G401 (cell line): ENCODE data around the gene UPK2. TPM values are rescaled to one million over a fixed set of nuclear protein-coding genes. Genes with fewer than 3 reads are reported as not detected.
"Not testable (repeated sequence)": the region's sequence is repeated elsewhere in the genome, so short reads cannot be mapped to it uniquely, and the experiment has no call there.

Experiments used
- DNase-seq: peaks from one replicate; pipeline ENCODE4 v3.0.0-alpha.2; 2015; ENCODE audit warnings: low spot score
- in situ Hi-C: cut with HindIII; loops from 2 replicates; pipeline ENCODE4 v1.10.0; 2016; ENCODE audit warnings: low sequenced_read_pairs, mixed read lengths
- total RNA-seq: library from RNA; depleted of rRNA; stranded (reverse); fragments of >200 nt; shearing (Covaris generic); gene quantifications from 2 replicates; pipeline ENCODE4 v1.2.3, GENCODE V29; 2014; rRNA removed

The UPK2 gene
- total RNA-seq, 1 experiment from 2014 or later: not detected

DNA sequence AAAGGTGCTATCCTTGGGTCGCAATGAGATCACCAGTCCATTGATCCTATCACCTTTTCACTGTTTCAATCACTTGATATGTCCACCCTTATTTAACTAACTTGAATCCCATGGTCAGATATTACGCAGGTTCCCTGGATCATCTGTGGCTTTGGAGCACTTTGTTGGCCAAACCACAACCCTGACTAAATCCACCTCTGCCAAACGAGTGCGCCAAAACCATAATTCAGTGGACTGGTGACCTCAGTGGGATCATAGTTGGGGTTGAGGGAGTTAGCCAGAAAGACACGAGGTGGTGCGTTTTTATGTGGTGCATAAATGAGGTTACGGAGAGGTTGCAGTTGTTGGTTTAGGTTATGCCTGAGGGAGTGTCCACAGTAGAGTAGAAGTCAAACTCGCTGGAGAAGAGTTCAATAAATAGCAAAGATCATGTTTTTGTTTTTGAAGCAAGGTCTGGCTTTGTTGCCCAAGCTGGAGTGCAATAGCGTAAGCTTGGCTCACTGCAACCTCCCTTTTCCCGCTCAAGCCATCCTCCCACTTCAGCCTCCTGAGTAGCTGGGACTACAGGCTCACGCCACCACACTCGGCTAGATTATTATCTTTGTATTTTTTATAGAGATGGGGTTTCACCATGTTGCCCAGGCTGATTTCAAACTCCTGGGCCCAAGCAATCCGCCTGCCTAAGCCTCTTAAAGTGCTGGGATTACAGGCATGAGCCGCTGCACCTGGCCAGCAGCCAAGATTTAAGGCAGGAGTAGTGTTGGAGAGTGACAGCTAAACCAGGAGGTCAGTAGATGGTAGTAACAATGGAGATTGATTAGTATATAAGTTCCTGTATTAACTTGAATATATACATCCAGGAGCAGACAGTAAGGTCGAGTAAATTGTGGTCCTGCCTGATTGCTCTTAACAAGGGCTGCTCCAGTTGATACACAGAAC is 19.9 kb downstream of the UPK2 start:
- DNase-seq: no peak
- in situ Hi-C loops: no loop called here

DNA sequence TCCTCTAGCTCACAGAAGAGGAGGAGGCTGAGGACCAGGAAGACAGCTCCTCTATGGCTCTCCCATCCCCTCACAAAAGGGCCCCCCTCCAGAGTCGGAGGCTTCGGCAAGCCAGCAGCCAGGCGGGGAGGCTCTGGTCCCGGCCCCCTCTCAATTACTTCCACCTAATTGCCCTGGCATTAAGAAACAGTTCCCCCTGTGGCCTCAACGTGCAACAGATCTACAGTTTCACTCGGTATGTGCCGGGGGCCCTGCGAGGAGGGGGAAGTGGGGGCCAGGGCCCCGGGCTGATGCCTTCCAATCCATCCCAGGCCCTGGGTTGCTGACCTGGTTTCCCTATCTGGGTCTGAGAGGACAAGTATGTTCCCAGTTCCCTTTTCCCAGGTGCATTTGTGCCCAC is 23.3 kb downstream of the UPK2 start:
- in situ Hi-C loops: no loop called here
- no peak for DNase-seq

DNA sequence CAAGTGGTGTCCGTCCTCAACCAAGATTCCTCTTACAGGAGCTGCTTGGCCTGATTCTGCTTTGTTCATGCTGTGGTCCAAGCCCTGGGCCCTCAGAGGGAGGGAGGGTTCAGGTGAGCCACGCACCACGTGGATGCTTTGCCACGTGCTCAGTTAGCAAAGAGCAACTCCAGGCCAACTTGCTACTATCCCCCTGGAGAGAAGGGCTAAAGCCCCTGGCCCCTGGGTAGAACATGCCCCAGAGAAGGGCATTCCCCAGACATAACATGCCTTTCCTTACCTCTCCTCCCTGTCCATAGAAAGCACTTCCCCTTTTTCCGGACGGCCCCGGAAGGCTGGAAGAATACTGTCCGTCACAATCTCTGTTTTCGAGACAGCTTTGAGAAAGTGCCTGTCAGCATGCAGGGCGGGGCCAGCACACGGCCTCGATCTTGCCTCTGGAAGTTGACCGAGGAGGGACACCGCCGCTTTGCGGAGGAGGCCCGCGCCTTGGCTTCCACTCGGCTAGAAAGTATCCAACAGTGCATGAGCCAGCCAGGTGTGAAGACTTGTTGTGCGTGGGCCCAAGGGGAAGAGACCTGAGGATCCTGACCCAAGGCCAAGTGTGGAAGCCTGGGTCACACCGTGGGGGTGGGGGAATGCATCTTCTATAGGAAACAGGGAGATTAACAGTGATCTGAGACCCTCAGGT is 24.2 kb downstream of the UPK2 start:
- in situ Hi-C loops: no loop called here
- no peak for DNase-seq

DNA sequence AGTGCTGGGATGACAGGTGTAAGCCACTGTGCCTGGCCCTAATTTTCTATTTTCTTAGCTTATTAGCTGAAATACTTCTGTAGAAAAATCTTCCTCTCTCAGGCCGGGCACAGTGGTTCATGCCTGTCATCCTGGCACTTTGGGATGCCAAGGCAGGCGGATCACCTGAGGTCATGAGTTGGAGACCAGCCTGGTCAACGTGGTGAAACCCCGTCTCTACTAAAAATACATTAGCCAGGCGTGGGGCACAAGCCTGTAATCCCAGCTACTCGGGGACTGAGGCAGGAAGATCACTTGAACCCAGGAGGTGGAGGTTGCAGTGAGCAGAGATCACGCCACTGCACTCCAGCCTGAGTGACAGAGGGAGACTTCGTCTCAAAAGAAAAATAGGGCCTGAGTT is 28.2 kb downstream of the UPK2 start:
- DNase-seq, in situ Hi-C loops: not testable (repeated sequence)

DNA sequence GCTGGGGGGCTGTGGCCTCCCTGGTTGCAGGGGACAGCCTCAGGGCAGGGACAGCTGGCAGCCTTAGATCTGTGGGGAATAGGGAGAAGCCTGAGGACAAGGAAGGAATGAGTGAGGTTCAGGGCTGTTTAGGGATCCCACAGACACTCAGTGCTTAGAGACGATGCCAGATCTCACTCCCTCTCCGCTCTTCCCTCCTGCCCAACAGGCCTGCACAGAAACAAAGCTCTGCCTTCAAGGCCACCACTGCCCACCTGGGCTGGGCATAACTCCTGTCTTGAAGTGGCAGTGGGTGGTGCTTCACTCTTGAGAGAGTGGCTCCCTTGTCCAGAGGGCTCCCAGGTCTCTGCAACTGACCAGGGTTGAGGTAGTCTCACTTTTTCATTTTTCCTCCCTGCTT is 28.7 kb downstream of the UPK2 start:
- in situ Hi-C loops: no loop called here

DNA sequence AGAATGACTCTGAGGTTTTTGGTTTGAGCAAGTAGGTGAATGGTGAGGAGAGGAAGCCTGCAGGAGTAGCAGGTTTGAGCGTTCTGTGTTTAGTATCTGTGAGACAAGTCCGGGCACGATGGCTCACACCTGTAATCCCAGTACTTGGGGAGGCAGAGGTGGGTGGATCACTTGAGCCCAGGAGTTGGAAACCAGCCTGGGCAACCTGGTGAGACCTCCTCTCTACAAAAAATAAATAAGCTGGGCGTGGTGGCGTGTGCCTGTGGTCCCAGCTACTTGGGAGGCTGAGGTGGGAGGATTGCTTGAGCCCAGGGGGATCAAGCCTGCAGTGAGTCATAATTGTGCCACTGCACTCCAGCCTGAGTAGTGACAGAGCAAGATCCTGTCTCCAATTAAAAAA is 32.2 kb downstream of the UPK2 start:
- in situ Hi-C loops: no loop called here
- DNase-seq: no peak

More for the DNA sequence above, 28.7 kb downstream of the UPK2 start:
- no peak for DNase-seq

DNA sequence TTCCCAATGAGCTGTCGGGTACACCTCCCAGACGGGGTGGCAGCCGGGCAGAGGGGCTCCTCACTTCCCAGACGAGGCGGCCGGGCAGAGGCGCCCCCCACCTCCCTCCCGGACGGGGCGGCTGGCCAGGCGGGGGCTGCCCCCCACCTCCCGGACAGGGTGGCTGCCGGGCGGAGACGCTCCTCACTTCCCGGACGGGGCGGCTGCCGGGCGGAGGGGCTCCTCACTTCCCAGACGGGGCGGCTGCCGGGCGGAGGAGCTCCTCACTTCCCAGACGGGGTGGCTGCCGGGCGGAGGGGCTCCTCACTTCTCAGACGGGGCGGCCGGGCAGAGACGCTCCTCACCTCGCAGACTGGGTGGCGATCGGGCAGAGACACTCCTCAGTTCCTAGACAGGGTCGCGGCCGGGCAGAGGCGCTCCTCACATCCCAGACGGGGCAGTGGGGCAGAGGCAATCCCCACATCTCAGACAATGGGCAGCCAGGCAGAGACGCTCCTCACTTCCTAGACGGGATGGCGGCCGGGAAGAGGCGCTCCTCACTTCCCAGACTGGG is 35.5 kb downstream of the UPK2 start:
- DNase-seq, in situ Hi-C loops: not testable (repeated sequence)

DNA sequence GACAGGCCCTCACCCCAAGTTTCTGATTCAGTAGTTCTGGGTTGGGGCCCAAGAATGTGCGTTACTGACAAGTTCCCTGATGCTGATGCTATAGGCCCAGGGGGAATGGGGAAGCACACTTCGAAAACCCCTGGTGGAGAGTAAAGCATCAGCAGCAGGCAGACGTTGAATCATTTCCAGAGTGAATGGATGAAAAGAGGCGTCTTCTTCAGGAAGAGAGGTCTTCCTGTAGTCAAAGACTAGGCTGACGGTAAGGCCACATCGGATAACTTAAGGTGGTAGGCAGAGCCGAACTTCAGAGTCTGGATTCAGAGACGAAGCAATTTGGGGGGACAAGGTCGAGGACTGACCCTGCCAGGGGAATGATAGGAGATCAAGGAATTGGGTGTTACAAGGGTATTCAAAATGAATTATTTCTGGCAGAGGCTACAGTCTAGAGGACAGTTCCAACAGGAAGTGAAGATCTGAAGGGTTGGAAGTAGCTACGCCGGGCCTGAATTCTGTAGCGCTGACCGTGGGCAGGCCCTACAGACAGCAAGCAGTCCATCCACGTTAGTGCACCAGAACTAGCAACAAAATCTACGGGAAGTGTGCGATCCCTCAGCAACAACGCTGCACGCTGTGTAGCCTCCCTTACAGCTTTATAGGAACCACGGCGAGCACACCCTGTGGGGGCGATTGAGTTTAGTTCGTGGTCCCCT is 41.0 kb downstream of the UPK2 start:
- in situ Hi-C loops: no loop called here
- peak; percentile 48 for DNase-seq

DNA sequence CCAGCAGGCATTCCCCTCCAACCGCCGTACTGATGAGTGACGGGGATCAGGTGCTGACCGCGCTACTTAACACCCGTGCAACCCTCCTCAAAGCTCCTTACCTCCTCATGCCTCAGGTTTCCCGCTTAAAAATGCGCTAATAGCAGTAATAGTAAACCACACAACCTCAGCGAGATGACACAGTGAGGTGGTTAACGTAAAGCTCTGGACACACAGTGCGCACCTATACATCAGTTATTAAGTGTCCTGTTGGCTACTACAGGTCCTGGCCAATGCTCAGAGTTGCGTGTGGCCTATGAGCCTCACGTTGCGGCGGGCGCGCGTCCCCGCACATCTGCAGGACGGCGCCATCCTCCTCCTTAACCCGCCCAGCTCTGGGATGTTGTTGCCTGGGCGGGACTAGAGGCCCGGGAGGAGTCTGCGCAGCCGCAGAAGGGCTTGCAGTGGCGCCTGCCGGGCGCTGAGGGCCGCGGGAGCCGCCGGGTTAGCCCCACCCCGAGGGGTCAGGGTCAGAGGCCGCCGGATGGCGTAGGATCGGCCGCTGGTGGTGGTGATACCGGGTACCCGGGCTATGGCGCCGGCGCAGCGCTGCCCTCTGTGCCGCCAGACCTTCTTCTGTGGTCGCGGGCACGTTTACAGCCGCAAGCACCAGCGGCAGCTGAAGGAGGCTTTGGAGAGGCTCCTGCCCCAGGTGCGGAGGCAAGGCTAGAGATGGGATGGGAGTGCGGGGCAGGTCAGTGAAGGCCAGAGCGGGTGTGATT is 41.7 kb downstream of the UPK2 start, which contains the start of gene CENATAC:
Gene CENATAC (plus strand): TSS at position 512 of the 761 bp plus-strand sequence. CDS start 60 bp downstream, at position 572.
- peak; percentile 93 for DNase-seq
- in situ Hi-C loops: no loop called here

DNA sequence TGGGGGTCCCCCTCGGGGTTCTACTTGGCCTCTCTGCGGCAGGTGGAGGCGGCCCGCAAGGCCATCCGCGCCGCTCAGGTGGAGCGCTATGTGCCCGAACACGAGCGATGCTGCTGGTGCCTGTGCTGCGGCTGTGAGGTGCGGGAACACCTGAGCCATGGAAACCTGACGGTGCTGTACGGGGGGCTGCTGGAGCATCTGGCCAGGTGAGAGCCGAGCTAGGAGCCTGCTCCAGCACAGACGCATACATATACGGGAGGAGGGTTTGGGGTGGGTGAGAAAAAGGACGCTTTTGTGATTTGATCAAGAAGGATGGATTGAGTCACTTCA is 42.3 kb downstream of the UPK2 start:
- in situ Hi-C loops: no loop called here

DNA sequence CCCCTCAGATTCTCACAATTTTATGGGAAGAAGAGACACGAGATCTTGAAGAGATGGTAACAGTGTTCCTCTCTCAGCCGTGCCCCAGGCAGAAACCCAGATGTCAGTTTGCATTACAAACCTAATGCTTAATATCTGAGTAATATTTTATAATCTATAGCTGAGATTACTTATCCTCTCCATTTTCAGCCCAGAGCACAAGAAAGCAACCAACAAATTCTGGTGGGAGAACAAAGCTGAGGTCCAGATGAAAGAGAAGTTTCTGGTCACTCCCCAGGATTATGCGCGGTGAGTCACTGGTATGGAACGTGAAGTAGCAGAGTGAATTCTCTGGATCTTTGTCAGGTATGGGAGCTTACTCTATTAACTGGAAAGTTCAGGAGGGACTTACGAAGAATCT is 42.7 kb downstream of the UPK2 start:
- in situ Hi-C loops: no loop called here
- DNase-seq: no peak

More for the DNA sequence above, 42.3 kb downstream of the UPK2 start:
- DNase-seq: no peak

DNA sequence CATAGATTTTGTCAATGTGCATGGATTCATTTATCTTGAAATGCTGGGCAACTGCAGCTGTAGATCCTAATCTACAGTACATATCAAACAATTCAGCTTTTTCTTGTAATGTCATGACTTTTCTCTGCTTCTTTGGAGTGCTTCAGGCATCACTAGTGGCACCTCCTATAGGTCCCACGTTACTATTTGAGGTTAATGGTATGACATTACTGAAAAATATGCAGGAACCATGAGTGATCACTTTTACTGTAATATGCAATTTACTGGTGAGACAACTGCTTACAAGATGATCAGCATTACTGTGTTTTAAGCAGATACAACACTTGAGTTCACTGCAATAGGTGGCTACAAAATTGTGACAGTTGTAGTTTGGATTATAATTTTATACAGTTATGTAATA is 44.8 kb downstream of the UPK2 start:
- in situ Hi-C loops: no loop called here
- no peak for DNase-seq

DNA sequence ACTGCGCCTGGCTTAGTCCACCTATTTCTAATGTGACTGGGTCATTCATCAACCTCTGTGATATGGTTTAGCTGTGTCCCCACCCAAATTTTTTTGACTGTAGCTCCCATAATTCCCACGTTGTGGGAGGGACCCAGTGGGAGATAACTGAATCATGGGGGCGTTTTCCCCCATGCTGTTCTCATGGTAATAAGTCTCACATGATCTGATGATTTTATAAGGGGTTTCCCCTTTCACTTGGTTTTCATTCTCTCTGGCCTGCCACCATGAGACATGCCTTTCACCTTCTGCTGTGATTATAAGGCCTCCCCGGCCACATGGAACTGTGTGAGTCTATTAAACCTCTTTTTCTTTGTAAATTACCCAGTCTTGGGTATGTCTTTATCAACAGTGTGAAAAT is 50.6 kb downstream of the UPK2 start:
- in situ Hi-C loops: no loop called here
- no peak for DNase-seq

Other genes with a start within 250 kb of the UPK2 start
- gene DDX6, start 165.1 kb upstream of the UPK2 start, total RNA-seq: 51.7 and 82.5 TPM in 2 replicates
- not detected in 2 replicates for gene CXCR5, start 72.4 kb upstream of the UPK2 start, total RNA-seq
- gene BCL9L, start 30.4 kb upstream of the UPK2 start, total RNA-seq: 10.2 and 13.4 TPM in 2 replicates
- gene FOXR1, start 15.5 kb downstream of the UPK2 start, total RNA-seq: not detected in 2 replicates
- gene CENATAC, start 41.8 kb downstream of the UPK2 start, total RNA-seq: 30.4 and 34.0 TPM in 2 replicates
- 2,429 and 3,013 TPM in 2 replicates for gene RPS25, start 62.0 kb downstream of the UPK2 start, total RNA-seq
- gene TRAPPC4, start 62.5 kb downstream of the UPK2 start, total RNA-seq: 97.7 and 110 TPM in 2 replicates
- 9.9 and 15.5 TPM in 2 replicates for gene SLC37A4, start 74.6 kb downstream of the UPK2 start, total RNA-seq
- 152 and 205 TPM in 2 replicates for gene HYOU1, start 100.9 kb downstream of the UPK2 start, total RNA-seq
- 19.9 and 21.0 TPM in 2 replicates for gene VPS11, start 111.5 kb downstream of the UPK2 start, total RNA-seq
- 63.6 and 87.0 TPM in 2 replicates for gene HMBS, start 128.6 kb downstream of the UPK2 start, total RNA-seq
- 4.0 and 4.7 TPM in 2 replicates for gene DPAGT1, start 145.6 kb downstream of the UPK2 start, total RNA-seq
- 4.6 and 5.8 TPM in 2 replicates for gene C2CD2L, start 151.0 kb downstream of the UPK2 start, total RNA-seq
- 18.5 and 22.4 TPM in 2 replicates for gene HINFP, start 165.3 kb downstream of the UPK2 start, total RNA-seq
- 0.06 and 1.7 TPM in 2 replicates for gene ABCG4, start 192.8 kb downstream of the UPK2 start, total RNA-seq
- not detected in 2 replicates for gene NLRX1, start 212.4 kb downstream of the UPK2 start, total RNA-seq
- gene NHERF4, start 229.2 kb downstream of the UPK2 start, total RNA-seq: not detected in 2 replicates